K562 (cell line): Measurements from ENCODE around the gene SEC23A. TPM values are rescaled to one million over a fixed set of nuclear protein-coding genes. Genes with fewer than 3 reads are reported as not detected.

Experiments used
- BRF1 ChIP-seq: IDR thresholded peaks from 3 replicates; pipeline ENCODE4 v1.6.1; 2011; ENCODE audit warnings: borderline replicate concordance, mild to moderate bottlenecking; ENCODE audit not compliant: insufficient read length; ENCODE audit errors: extremely low read depth
- E2F8 ChIP-seq: fragments of 450-650 bp; IDR thresholded peaks from 2 replicates; pipeline ENCODE4 v1.7.1; 2018; ENCODE audit warnings: mild to moderate bottlenecking, low read depth; ENCODE audit not compliant: partially characterized antibody
- HDAC8 ChIP-seq: fragments of 450-650 bp; IDR thresholded peaks from 2 replicates; pipeline ENCODE4 v1.6.1; 2016; ENCODE audit warnings: mild to moderate bottlenecking, missing genetic modification characterization, moderate library complexity, missing compliant biosample characterization
- RREB1 ChIP-seq: fragments of 250-450 bp; sonication (Bioruptor Pico); IDR thresholded peaks from 2 replicates; pipeline ENCODE4 v1.4.0; 2020
- ZHX1 ChIP-seq: fragments of 150-350 bp; conservative IDR thresholded peaks from 2 replicates; pipeline ENCODE4 v1.6.1; 2014; ENCODE audit warnings: low read length
- polyA plus RNA-seq, 8 experiments: library from polyadenylated mRNA; depleted of rRNA in 4 of 8; stranded (reverse) in 5 of 8; unstranded in 3 of 8; fragments of >200 nt; fragmentation: Nextera tagmentation in 2 of 8; fragmentation: Illumina TruSeq in 1 of 8; extraction: Ambion mirVana in 2 of 8; extraction: Trizol in 1 of 8; gene quantifications; 2 replicates each; pipeline versions ENCODE4 v1.2.1 to v1.2.3, GENCODE V29; 2011 to 2014; ENCODE audit warnings: inconsistent platforms in 1 of 8, missing spikeins in 1 of 8
- total RNA-seq, 7 experiments: library from RNA; depleted of rRNA in 6 of 7; stranded (reverse); fragments of >200 nt in 6 of 7; fragmentation: Illumina TruSeq in 2 of 7; extraction: Trizol in 2 of 7; gene quantifications; 2 replicates each; pipeline versions ENCODE4 v1.2.1 to v1.2.3, GENCODE V29; 2011 to 2021; ENCODE audit warnings: low replicate concordance in 1 of 7

Gene SEC23A
- total and polyA plus RNA-seq, 9 of the 15 experiments (the other 6 are each of a cell fraction or from before 2014, with no cell fraction given) = 5.5 to 47.0 (median 14.5) TPM

DNA sequence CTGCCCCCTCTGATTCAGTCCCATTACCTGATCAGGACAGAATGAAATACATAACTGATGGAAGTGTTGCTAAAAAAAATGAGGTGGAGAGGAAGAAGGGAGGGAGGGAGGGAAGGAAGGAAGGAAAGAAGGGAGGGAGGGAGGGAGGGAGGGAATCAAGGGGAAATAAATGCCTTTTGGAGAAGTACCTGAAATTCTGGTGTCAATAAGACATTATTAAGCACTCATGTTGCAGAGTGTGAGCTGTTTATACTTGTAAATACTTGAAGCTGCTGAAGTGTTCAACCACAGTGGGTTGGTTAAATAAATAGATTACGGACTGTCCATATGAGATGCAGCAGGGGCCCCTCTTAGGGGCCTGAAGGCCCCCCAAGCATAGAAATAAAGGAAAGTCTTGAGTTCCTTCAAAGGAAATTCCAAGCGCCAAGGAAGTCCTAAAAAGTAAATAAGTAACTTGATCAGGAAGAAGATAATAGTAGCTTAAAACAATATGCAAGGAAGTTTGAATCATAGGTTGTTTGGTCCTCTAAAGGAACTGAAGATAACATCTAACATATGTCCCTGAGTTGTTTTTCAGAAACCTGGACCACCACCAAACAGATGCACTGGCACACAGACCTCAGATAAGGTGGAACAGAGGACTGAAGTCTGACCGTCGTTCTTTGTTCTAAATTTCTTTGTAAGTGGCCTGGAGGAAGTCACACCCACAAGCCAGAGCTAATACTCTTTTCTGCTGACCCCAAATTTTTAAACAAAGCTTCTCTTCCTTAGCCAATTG, 110.8 kb downstream of the SEC23A start (continued):
- TF ChIP-seq ZHX1 = no peak
- TF ChIP-seq HDAC8 = no peak
- no peak for TF ChIP-seq RREB1 (CRISPR knock-in tag)
- no peak for TF ChIP-seq E2F8
- no peak for TF ChIP-seq BRF1
